H4 (cell line): ENCODE results near the gene LIF. TPM values are rescaled to one million over a fixed set of nuclear protein-coding genes. Genes with fewer than 3 reads are reported as not detected.

Experiments
- DNase-seq: peaks from one replicate; pipeline ENCODE4 v3.0.0-alpha.2; 2015; ENCODE audit warnings: low spot score
- total RNA-seq: library from RNA; depleted of rRNA; stranded (reverse); fragments of >200 nt; shearing (Covaris generic); gene quantifications from 2 replicates; pipeline ENCODE4 v1.2.3, GENCODE V29; 2014

Gene LIF
- total RNA-seq, 1 experiment from 2014 or later = 3.9 TPM

GRCh38 chr22:30263883-30264282 is 17.3 kb upstream of the LIF start:
- no peak for DNase-seq

GRCh38 chr22:30262917-30263741 is 16.6 kb upstream of the LIF start:
- DNase-seq = no peak

- DNase-seq = no peak
These were observed 15.6 kb upstream of the LIF start for GRCh38 chr22:30262112-30262511.

GRCh38 chr22:30261134-30261533 is 14.6 kb upstream of the LIF start:
- DNase-seq = no peak

GRCh38 chr22:30260682-30261081 is 14.1 kb upstream of the LIF start:
- no peak for DNase-seq

GRCh38 chr22:30260276-30260675 is 13.7 kb upstream of the LIF start:
- no peak for DNase-seq

GRCh38 chr22:30254314-30254713 is 7.8 kb upstream of the LIF start:
- DNase-seq = no peak

- DNase-seq = peak; percentile 88
These were observed 6.8 kb upstream of the LIF start for GRCh38 chr22:30253205-30253852.

- no peak for DNase-seq
These were observed 6.0 kb upstream of the LIF start for GRCh38 chr22:30252411-30253204.

- peak; percentile 41 for DNase-seq
These were observed 5.2 kb upstream of the LIF start for GRCh38 chr22:30251711-30252110.

GRCh38 chr22:30250661-30251267 is 4.2 kb upstream of the LIF start:
- DNase-seq = peak; percentile 41

- DNase-seq = no peak
These were observed 3.5 kb upstream of the LIF start for GRCh38 chr22:30250039-30250565.

GRCh38 chr22:30249049-30250038 is 2.8 kb upstream of the LIF start:
- no peak for DNase-seq

- DNase-seq = no peak
These were observed 1.9 kb upstream of the LIF start for GRCh38 chr22:30248484-30248883.

GRCh38 chr22:30247974-30248373 is 1.4 kb upstream of the LIF start:
- no peak for DNase-seq

GRCh38 chr22:30247561-30247960 is 1.0 kb upstream of the LIF start:
- no peak for DNase-seq

GRCh38 chr22:30246814-30247376 is 336 bp upstream of the LIF start:
- DNase-seq = no peak

- no peak for DNase-seq
These were observed 1.2 kb downstream of the LIF start for GRCh38 chr22:30245181-30245984.

GRCh38 chr22:30244641-30245040 is 1.9 kb downstream of the LIF start:
- DNase-seq = no peak
